Esophagus muscularis mucosa (tissue), 4 donors: Measurements from ENCODE around the gene MRPL41. TPM values are rescaled to one million over a fixed set of nuclear protein-coding genes. Genes with fewer than 3 reads are reported as not detected.
"Not testable (repeated sequence)": the region's sequence is repeated elsewhere in the genome, so short reads cannot be mapped to it uniquely, and the experiment has no call there.

Experiments
- DNase-seq: peaks from one replicate; pipeline ENCODE4 v3.0.0-alpha.2; 2017; ENCODE audit errors: extremely low spot score
- H3K27ac ChIP-seq, 4 donors: fragments of 200-600 bp; sonication (generic); replicated peaks in 1 of 4; 1 replicate in 3 of 4; 2 replicates in 1 of 4; pipeline ENCODE4 v1.5.1; 2016 to 2019; ENCODE audit warnings: mild to moderate bottlenecking in 1 of 4
- H3K27me3 ChIP-seq, 4 donors: fragments of 200-600 bp; sonication (generic); one replicate each; pipeline versions ENCODE4 v1.5.1 to v1.6.0; 2016 to 2019
- H3K36me3 ChIP-seq, 4 donors: fragments of 200-600 bp; sonication (generic); one replicate each; pipeline ENCODE4 v1.5.1; 2016 to 2019
- H3K4me1 ChIP-seq, 4 donors: fragments of 200-600 bp; sonication (generic); one replicate each; pipeline ENCODE4 v1.5.1; 2016 to 2019
- H3K4me3 ChIP-seq, 4 donors: fragments of 200-600 bp; sonication (generic); 1 replicate in 2 of 4; 2 replicates in 2 of 4; pipeline ENCODE4 v1.5.1; 2016 to 2019; ENCODE audit warnings: mild to moderate bottlenecking in 4 of 4, moderate library complexity in 1 of 4
- H3K9me3 ChIP-seq, 4 donors: fragments of 200-600 bp; sonication (generic); 1 replicate in 3 of 4; 2 replicates in 1 of 4; pipeline ENCODE4 v1.5.1; 2016 to 2019
- EP300 ChIP-seq: sonication (generic); formaldehyde crosslinking; IDR thresholded peaks from one replicate; pipeline ENCODE4 v1.6.1; 2017; ENCODE audit warnings: antibody characterized with exemption
- POLR2A ChIP-seq: fragments of 450-650 bp; IDR thresholded peaks from one replicate; pipeline ENCODE4 v1.6.1; 2017; ENCODE audit warnings: antibody characterized with exemption, moderate library complexity, mild to moderate bottlenecking, low read depth
- POLR2AphosphoS5 ChIP-seq, 2 donors: sonication (generic); formaldehyde crosslinking; IDR thresholded peaks; one replicate each; pipeline ENCODE4 v1.6.1; 2017; ENCODE audit warnings: antibody characterized with exemption in 2 of 2
- WGBS: methylation state at CpG from one replicate; pipeline ENCODE4 v1.1.5; 2018; 5-methylcytosine and 5-hydroxymethylcytosine counted together
- intact Hi-C: fragments of 100-400 bp; cut with DNase I; formaldehyde crosslinking; loops from one replicate; pipeline ENCODE4 v1.15.1; 2023
- total RNA-seq, 4 donors: library from RNA; depleted of rRNA; stranded (reverse); fragments of >200 nt; gene quantifications; one replicate each; pipeline versions ENCODE4 v1.1.0 to v1.2.1, GENCODE V29; 2016
- TF ChIP-seq, protein P1 (sequence below), 3 experiments: fragments of 200-600 bp in 2 of 3; fragments of 450-650 bp in 1 of 3; sonication (generic) in 2 of 3; IDR thresholded peaks; one replicate each; pipeline ENCODE4 v1.5.1; 2017 to 2019; ENCODE audit warnings: antibody characterized with exemption in 3 of 3, mild to moderate bottlenecking in 2 of 3, moderate library complexity in 1 of 3

Gene MRPL41
- total RNA-seq, 4 donors from 2014 or later: 59.8 to 83.8 (median 78.2) TPM

DNA sequence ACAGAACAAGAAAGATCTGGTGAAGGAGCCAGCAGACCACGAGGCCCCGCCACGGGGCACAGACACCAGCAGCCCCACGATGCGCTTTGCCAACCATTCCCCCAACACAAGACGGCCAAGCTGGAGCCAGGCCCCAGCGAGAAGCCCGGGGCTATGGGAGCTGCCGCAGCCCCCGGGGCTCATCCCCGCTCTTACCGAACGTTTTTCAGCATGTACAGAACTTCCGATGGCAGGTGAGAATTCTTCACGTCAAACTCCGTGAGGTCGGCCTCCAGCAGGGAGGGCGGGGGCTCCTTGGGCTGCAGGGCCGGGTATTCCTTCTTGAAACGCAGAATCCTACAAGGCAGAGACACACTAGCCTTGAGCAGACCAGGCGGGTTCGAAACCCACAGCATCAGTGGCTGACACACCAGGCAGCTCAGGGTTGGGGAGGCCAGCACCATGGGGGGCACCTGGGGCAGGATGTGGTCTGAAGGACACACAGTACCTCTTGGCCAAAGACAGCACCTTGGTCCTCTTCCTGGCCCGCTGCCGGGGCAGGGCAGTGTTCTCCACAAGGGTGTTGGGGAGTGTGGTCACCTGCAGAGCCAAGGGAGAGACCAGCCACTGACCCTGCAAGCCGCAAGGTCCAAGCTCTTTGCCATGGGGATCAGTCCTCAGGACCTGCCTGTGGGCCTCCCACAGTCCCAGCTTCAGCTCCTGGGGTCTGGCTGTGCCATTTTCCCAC is 8.3 kb upstream of the MRPL41 start:
- Histone ChIP-seq H3K4me3 (no peak overlapping the region), H3K4me1 (peaks cover 4 to 8% (median 6%) of the 10 kb centered on the region in 4 donors), H3K27me3 (no peaks in the 10 kb centered on the region), H3K36me3 (peaks cover 10 to 54% (median 34%) of the 10 kb centered on the region in 4 donors), H3K27ac (peak overlapping the region in 1 of 4 donors; percentile 19), H3K9me3 (no peaks in the 10 kb centered on the region)
- no peak for DNase-seq
- TF ChIP-seq EP300 (no peak), POLR2A (no peak)
- 95% methylated on average over 23 of the region's 25 CpGs for WGBS
- intact Hi-C loops: no loop called here

DNA sequence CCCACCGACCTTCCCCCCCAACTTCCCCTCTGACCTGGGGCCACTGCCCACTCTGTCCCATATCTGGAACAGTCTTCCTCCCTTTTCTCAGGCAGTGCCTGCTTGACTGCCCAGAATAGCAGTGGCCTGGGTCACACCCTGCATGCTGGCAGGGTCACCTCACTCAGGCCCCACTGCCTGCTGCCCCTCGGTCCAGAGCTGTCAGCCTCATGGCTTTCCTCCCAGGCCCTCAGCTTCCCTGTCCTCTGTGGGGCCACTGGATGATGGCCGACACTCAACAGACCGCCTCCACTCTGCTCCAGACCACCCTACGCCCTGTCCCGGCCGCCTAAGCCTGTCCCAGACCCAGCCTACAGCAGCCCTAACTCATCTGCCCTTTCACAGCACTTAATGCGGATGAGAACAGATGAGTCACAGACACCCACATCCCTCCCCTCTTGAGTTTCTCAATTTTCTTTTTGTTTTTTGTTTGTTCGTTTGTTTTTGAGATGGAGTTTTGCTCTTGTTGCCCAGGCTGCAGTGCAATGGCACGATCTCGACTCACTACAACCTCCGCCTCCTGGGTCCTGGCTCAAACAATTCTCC is 7.4 kb upstream of the MRPL41 start:
- WGBS: 82% methylated on average over 12 of the region's 12 CpGs
- no peak overlapping the region for H3K4me3 ChIP-seq
- no peaks in the 10 kb centered on the region for H3K27me3 ChIP-seq
- peak overlapping the region in 2 of 4 donors; percentile 19 to 23 for H3K27ac ChIP-seq
- H3K4me1 ChIP-seq: peaks cover 8 to 12% (median 10%) of the 10 kb centered on the region in 4 donors
- no peaks in the 10 kb centered on the region for H3K9me3 ChIP-seq
- peaks cover 10 to 45% (median 34%) of the 10 kb centered on the region in 4 donors for H3K36me3 ChIP-seq
- intact Hi-C loops: no loop called here
- no peak for DNase-seq
- TF ChIP-seq POLR2A: no peak
- TF ChIP-seq POLR2AphosphoS5 (IDR thresholded peaks at IDR 0.05): no peak
- TF ChIP-seq, protein P1, sequence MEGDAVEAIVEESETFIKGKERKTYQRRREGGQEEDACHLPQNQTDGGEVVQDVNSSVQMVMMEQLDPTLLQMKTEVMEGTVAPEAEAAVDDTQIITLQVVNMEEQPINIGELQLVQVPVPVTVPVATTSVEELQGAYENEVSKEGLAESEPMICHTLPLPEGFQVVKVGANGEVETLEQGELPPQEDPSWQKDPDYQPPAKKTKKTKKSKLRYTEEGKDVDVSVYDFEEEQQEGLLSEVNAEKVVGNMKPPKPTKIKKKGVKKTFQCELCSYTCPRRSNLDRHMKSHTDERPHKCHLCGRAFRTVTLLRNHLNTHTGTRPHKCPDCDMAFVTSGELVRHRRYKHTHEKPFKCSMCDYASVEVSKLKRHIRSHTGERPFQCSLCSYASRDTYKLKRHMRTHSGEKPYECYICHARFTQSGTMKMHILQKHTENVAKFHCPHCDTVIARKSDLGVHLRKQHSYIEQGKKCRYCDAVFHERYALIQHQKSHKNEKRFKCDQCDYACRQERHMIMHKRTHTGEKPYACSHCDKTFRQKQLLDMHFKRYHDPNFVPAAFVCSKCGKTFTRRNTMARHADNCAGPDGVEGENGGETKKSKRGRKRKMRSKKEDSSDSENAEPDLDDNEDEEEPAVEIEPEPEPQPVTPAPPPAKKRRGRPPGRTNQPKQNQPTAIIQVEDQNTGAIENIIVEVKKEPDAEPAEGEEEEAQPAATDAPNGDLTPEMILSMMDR (IDR thresholded peaks at IDR 0.05): no peak

DNA sequence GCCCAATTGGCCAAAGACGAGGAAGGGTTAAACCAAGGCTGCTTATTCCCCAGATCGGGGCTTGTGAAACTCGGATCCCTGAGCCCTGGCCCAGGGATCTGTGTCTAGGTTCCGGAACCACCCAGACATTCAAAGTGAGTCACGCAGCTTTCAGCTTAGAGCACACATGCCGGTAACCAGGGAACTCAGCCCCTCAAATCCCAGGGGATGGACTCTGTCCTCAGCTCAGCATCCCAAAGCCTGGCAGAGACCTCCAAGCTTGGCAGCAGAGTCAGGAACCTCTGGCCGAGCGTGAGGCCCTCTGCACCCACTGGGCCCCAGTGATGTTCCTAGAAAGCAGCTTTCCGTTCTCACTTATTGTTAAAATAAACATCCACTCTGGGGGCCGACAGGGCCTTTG is 6.6 kb upstream of the MRPL41 start:
- WGBS: 72% methylated on average over 3 of the region's 10 CpGs
- Histone ChIP-seq H3K27ac (peak overlapping the region in 2 of 4 donors; percentile 14 to 41), H3K9me3 (no peaks in the 10 kb centered on the region), H3K4me1 (peaks cover 9 to 20% (median 17%) of the 10 kb centered on the region in 4 donors), H3K4me3 (no peak overlapping the region), H3K36me3 (peaks cover 6 to 37% (median 27%) of the 10 kb centered on the region in 4 donors), H3K27me3 (no peaks in the 10 kb centered on the region)
- DNase-seq: no peak
- TF ChIP-seq POLR2A (no peak), EP300 (no peak), POLR2AphosphoS5 (IDR thresholded peaks at IDR 0.05) (no peak)
- TF ChIP-seq, protein P1 (IDR thresholded peaks at IDR 0.05): no peak
- intact Hi-C loops: no loop called here

DNA sequence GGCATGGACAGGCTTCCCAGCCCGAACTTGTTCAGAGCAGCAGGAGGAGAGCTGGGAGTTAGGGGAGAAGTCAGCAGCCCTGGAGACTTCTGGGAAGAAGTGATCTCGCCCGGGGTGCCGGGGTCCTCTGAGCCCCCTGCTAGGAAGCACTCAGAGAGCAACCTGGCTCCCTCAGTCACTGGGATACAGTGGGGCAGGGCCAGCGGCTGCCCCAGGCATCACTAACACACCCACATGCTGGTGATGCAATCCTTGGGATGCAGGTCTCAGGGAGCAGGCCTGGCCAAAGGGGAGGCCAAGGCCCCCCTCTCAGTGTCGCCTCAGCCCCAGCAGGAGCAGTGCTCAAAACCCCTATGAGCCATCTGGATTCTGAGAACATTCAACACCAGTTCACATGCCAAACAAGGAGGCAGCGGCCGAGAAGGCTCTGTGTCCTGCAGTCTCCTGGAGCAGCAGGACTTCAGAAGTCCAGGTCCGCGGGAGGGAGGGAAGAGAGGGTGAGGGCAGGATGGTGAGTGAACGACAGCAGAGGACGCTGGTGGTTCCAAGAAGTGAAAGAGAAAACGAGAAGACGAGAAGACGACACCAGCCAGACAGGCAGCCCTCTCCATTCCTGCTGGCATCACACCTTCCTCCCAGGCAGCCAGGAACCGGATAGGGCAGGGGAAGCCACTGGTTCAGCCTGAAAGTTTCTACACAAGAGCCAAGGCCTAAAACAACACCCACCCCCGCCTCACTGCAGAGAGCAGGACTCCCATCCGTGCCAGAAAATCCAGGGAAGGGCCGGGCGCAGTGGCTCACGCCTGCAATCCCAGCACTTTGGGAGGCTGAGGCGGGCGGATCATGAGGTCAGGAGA is 3.8 kb upstream of the MRPL41 start:
- Histone ChIP-seq H3K36me3 (peaks cover 0 to 12% (median 8%) of the 10 kb centered on the region in 4 donors), H3K4me3 (no peak overlapping the region), H3K9me3 (no peaks in the 10 kb centered on the region), H3K4me1 (peaks cover 16 to 38% (median 36%) of the 10 kb centered on the region in 4 donors), H3K27ac (no peak overlapping the region), H3K27me3 (peaks cover 0 to 3% (median 0%) of the 10 kb centered on the region in 4 donors)
- no peak for DNase-seq
- WGBS: 79% methylated on average over 12 of the region's 23 CpGs
- intact Hi-C loops: no loop called here
- TF ChIP-seq, protein P1 (IDR thresholded peaks at IDR 0.05): no peak
- TF ChIP-seq EP300 (no peak), POLR2A (no peak), POLR2AphosphoS5 (IDR thresholded peaks at IDR 0.05) (no peak)

DNA sequence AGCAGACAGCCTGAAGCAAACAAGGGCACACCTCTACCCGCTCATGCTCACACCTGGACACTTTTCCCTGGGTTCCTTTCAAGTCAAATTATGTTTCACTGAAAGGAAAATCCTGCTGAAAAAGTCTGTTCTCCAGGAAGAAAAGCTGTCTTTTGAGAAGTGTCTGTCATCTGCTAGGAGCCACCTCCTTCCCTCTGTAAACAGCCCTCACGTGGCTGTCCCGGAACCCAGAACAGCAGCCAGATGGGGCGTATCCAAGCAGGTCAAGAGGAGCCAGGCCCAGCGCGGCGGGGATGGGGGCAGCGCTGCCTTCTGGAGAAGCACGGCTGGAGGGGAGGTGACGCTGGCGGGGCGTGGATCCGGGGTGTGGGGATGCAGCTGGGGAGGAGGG is 1.5 kb upstream of the MRPL41 start, which contains the start of gene PNPLA7:
PNPLA7 (minus strand) TSS at position 172 of the 391 bp plus-strand sequence. CDS start 205 bp downstream, outside the sequence.
- Histone ChIP-seq H3K4me1 (peaks cover 13 to 41% (median 38%) of the 10 kb centered on the region in 4 donors), H3K4me3 (peak within 1 kb of the TSS; percentile 91 to 98 (median 94)), H3K9me3 (no peaks in the 10 kb centered on the region), H3K27me3 (peaks cover 0 to 3% (median 0%) of the 10 kb centered on the region in 4 donors), H3K36me3 (peaks cover 0 to 24% (median 17%) of the 10 kb centered on the region in 4 donors), H3K27ac (peak within 1 kb of the TSS; percentile 87 to 97 (median 96))
- intact Hi-C loops: no loop called here
- TF ChIP-seq POLR2AphosphoS5 (IDR thresholded peaks at IDR 0.05) (peak; percentile 60 to 87), EP300 (no peak)
- TF ChIP-seq, protein P1 (IDR thresholded peaks at IDR 0.05): no peak
- WGBS: 27% methylated on average over 2 of the region's 13 CpGs
- DNase-seq: peak; percentile 95

DNA sequence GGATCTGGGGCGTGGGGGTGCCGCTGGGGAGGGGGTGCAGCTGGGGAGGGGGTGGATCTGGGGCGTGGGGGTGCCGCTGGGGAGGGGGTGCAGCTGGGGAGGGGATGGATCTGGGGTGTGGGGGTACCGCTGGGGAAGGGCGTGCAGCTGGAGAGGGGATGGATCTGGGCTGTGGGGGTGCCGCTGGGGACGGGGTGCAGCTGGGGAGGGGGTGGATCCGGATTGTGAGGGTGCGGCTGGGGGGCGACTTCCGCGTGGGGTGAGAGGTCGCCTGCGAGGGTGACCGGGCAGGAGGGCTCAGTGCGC is 768 bp upstream of the MRPL41 start:
- Histone ChIP-seq H3K36me3 (peaks cover 0 to 30% (median 24%) of the 10 kb centered on the region in 4 donors), H3K4me3 (peak overlapping the region; percentile 91 to 98 (median 94)), H3K27ac (peak overlapping the region; percentile 87 to 97 (median 96)), H3K4me1 (peaks cover 13 to 48% (median 43%) of the 10 kb centered on the region in 4 donors)
- intact Hi-C loops, DNase-seq, H3K9me3 ChIP-seq, H3K27me3 ChIP-seq: not testable (repeated sequence)
- 4% methylated on average over 9 of the region's 17 CpGs for WGBS
